Caco-2 (cell line): ENCODE results near the gene ZDHHC14. TPM values are rescaled to one million over a fixed set of nuclear protein-coding genes. Genes with fewer than 3 reads are reported as not detected.
"Not testable (repeated sequence)": the region's sequence is repeated elsewhere in the genome, so short reads cannot be mapped to it uniquely, and the experiment has no call there.

Source experiments
- BruUV-seq: library from RNA; stranded (reverse); fragments of 400-500 nt; replicated peaks from 2 replicates; lab custom pipeline; 2021; lab: Mats Ljungman, UMichigan
- CTCF ChIA-PET: fragments of 300-600 bp; sonication (Branson Sonifier 250); formaldehyde crosslinking; loops from one replicate; lab custom pipeline; 2022; ENCODE audit warnings: antibody characterized with exemption; lab: Charles Lee
- POLR2A ChIA-PET: fragments of 300-600 bp; sonication (Branson Sonifier 250); formaldehyde crosslinking; loops from one replicate; lab custom pipeline; 2022; ENCODE audit warnings: antibody characterized with exemption; lab: Charles Lee
- DNase-seq, 2 experiments: peaks; one replicate each; pipeline versions ENCODE4 v3.0.0 to v3.0.0-alpha.2; 2020 to 2022
- H3K27me3 ChIP-seq: replicated peaks from 2 replicates; pipeline ENCODE4 v1.6.0; 2011; ENCODE audit warnings: low read length; ENCODE audit not compliant: control insufficient read depth, insufficient read depth
- H3K36me3 ChIP-seq: 2 replicates; pipeline ENCODE4 v1.5.1; 2011; ENCODE audit warnings: low read length; ENCODE audit not compliant: control insufficient read depth, insufficient read depth
- H3K4me1 ChIP-seq: fragments of 250-450 bp; sonication (Bioruptor Pico); 2 replicates; pipeline ENCODE4 v1.5.1; 2020; ENCODE audit warnings: mild to moderate bottlenecking
- H3K4me3 ChIP-seq: 2 replicates; pipeline ENCODE4 v1.5.1; 2011; ENCODE audit warnings: low read depth, mild to moderate bottlenecking, control low read depth, low read length
- H3K9me3 ChIP-seq: fragments of 250-450 bp; sonication (Bioruptor Pico); 2 replicates; pipeline ENCODE4 v1.5.1; 2020; ENCODE audit warnings: mild to moderate bottlenecking, moderate library complexity
- H3K27ac Mint-ChIP-seq: one replicate; pipeline ENCODE4 v1.8.0; 2022; ENCODE audit warnings: mixed read lengths; ENCODE audit not compliant: unreplicated experiment
- H3K27me3 Mint-ChIP-seq: one replicate; pipeline ENCODE4 v1.8.0; 2022; ENCODE audit warnings: mixed read lengths; ENCODE audit not compliant: insufficient read depth, unreplicated experiment
- H3K36me3 Mint-ChIP-seq: one replicate; pipeline ENCODE4 v1.8.0; 2022; ENCODE audit warnings: mild to moderate bottlenecking, mixed read lengths; ENCODE audit not compliant: insufficient read depth, unreplicated experiment
- H3K4me1 Mint-ChIP-seq: one replicate; pipeline ENCODE4 v1.8.0; 2022; ENCODE audit warnings: low read depth, mixed read lengths; ENCODE audit not compliant: unreplicated experiment
- H3K4me3 Mint-ChIP-seq: one replicate; pipeline ENCODE4 v1.8.0; 2022; ENCODE audit warnings: mild to moderate bottlenecking, moderate library complexity, mixed read lengths; ENCODE audit not compliant: unreplicated experiment
- H3K9me3 Mint-ChIP-seq: one replicate; pipeline ENCODE4 v1.8.0; 2022; ENCODE audit warnings: mixed read lengths; ENCODE audit not compliant: unreplicated experiment
- intact Hi-C: fragments of 100-400 bp; cut with micrococcal nuclease; formaldehyde crosslinking; loops from one replicate; pipeline ENCODE4 v1.10.0; 2022; ENCODE audit not compliant: unreplicated experiment
- total RNA-seq: library from RNA; stranded (reverse); gene quantifications from 2 replicates; pipeline ENCODE4 v1.2.3, GENCODE V29; 2022
- TF ChIP-seq, protein P1 (sequence below), 2 experiments: fragments of 200-600 bp in 1 of 2; IDR thresholded peaks; 1 replicate in 1 of 2; 2 replicates in 1 of 2; pipeline versions ENCODE4 v1.5.1 to v1.8.0; 2011 to 2022; ENCODE audit warnings: antibody characterized with exemption in 1 of 2, control low read depth in 1 of 2, inconsistent platforms in 1 of 2, low read depth in 1 of 2, low read length in 1 of 2, mild to moderate bottlenecking in 1 of 2, moderate library complexity in 1 of 2; ENCODE audit not compliant: insufficient read depth in 1 of 2, severe bottlenecking in 1 of 2, unreplicated experiment in 1 of 2

ZDHHC14 gene
- total RNA-seq, 1 experiment from 2014 or later: 22.1 TPM

- H3K36me3 Mint-ChIP-seq: peaks cover 22% of the 10 kb centered on the region
- TF ChIP-seq, protein P1, sequence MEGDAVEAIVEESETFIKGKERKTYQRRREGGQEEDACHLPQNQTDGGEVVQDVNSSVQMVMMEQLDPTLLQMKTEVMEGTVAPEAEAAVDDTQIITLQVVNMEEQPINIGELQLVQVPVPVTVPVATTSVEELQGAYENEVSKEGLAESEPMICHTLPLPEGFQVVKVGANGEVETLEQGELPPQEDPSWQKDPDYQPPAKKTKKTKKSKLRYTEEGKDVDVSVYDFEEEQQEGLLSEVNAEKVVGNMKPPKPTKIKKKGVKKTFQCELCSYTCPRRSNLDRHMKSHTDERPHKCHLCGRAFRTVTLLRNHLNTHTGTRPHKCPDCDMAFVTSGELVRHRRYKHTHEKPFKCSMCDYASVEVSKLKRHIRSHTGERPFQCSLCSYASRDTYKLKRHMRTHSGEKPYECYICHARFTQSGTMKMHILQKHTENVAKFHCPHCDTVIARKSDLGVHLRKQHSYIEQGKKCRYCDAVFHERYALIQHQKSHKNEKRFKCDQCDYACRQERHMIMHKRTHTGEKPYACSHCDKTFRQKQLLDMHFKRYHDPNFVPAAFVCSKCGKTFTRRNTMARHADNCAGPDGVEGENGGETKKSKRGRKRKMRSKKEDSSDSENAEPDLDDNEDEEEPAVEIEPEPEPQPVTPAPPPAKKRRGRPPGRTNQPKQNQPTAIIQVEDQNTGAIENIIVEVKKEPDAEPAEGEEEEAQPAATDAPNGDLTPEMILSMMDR (IDR thresholded peaks at IDR 0.05; ENCODE audit: insufficient read depth in 1 of 2, low read depth in 1 of 2, low read length in 1 of 2, severe bottlenecking in 1 of 2, unreplicated experiment in 1 of 2): no peak
These were observed 177.1 kb downstream of the ZDHHC14 start for GRCh38 chr6:157558049-157558448.

DNA sequence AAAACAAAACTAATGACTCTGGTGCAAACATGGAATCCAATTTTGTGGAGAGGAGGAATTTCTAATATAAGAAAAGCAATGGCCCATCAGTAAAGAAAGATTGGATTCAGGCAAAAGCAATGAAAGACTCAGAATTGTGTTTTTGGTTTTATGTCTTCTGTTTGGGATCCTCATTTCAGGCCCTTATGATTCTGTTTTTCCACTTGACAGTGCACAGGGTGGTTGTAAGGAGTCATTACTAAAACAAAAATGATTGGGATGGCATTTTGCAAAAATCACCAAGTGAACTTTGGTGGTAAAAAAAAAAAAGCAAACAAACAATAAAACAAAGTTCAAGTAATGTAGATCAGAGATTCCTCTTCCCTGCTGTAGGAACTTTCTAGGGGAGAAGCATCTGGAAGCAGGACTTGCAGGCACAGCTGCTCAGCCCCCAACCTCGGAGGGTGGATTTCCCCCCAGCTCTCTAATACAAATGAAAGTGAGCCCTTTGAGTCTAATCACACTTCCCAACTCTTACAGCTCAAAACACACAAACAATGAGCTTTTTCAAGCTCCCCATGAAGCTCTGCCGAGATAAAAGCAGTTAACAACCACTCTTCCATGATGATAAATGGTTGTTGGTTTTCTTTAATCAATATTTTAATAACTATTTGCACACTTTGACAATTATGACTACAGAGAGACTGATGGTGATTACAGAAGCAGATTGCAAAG is 177.7 kb downstream of the ZDHHC14 start:
- POLR2A ChIA-PET: no interaction called here
- no peaks in the 10 kb centered on the region for H3K9me3 Mint-ChIP-seq

More at GRCh38 chr6:157558049-157558448, 177.1 kb downstream of the ZDHHC14 start:
- DNase-seq: peak in 1 of 2 experiments; percentile 24
- H3K9me3 ChIP-seq: no peaks in the 10 kb centered on the region
- no peaks in the 10 kb centered on the region for H3K36me3 ChIP-seq
- no peaks in the 10 kb centered on the region for H3K27me3 Mint-ChIP-seq
- CTCF ChIA-PET: no interaction called here
- no peak overlapping the region for H3K4me3 Mint-ChIP-seq
- no peaks in the 10 kb centered on the region for H3K27me3 ChIP-seq
- POLR2A ChIA-PET: no interaction called here
- no TSS peak for BruUV-seq
- no peaks in the 10 kb centered on the region for H3K9me3 Mint-ChIP-seq
- no peak overlapping the region for H3K27ac Mint-ChIP-seq
- H3K4me3 ChIP-seq: no peak overlapping the region
- peaks cover 17% of the 10 kb centered on the region for H3K4me1 Mint-ChIP-seq
- intact Hi-C loops: no loop called here
- peaks cover 9% of the 10 kb centered on the region for H3K4me1 ChIP-seq

GRCh38 chr6:157559201-157559756 is 178.3 kb downstream of the ZDHHC14 start:
- BruUV-seq: no TSS peak
- CTCF ChIA-PET: interaction anchor here (0.5 kb wide), 1 partner anchor 25 kb away, joined by 3 read pairs; no protein-coding TSS in a partner anchor

More for the DNA sequence above, 177.7 kb downstream of the ZDHHC14 start:
- Mint-ChIP-seq H3K27ac (no peak overlapping the region), H3K27me3 (no peaks in the 10 kb centered on the region), H3K4me3 (no peak overlapping the region), H3K36me3 (peaks cover 22% of the 10 kb centered on the region), H3K4me1 (peaks cover 11% of the 10 kb centered on the region)
- intact Hi-C loops: no loop called here
- H3K27me3 ChIP-seq: no peaks in the 10 kb centered on the region
- CTCF ChIA-PET: interaction anchor here (0.5 kb wide), 1 partner anchor 25 kb away, joined by 3 read pairs; no protein-coding TSS in a partner anchor
- TF ChIP-seq, protein P1 (IDR thresholded peaks at IDR 0.05; ENCODE audit: insufficient read depth in 1 of 2, low read depth in 1 of 2, low read length in 1 of 2, severe bottlenecking in 1 of 2, unreplicated experiment in 1 of 2): no peak
- H3K9me3 ChIP-seq: no peaks in the 10 kb centered on the region
- DNase-seq: no peak
- H3K4me1 ChIP-seq: peaks cover 9% of the 10 kb centered on the region
- no peaks in the 10 kb centered on the region for H3K36me3 ChIP-seq
- H3K4me3 ChIP-seq: no peak overlapping the region
- no TSS peak for BruUV-seq

DNA sequence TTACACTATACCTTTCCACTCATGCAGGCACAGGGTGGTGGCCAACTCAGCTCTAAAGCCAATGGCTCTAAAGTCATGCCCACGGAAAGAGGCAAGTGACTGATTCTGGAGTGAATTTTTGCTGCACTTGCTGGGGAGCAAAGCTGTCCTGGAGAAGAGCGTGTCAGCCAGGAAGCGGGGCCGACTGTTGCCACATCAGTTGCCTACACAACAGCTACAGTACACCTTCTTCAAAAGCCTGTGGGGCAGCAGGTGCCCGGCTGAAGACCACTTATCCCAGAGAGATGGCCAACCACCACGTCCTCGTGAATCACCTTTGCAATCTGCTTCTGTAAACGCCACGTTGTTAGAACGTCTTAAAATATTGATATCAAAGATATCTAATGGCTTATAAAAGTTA is 179.1 kb downstream of the ZDHHC14 start:
- H3K36me3 ChIP-seq, intact Hi-C loops, H3K4me3 Mint-ChIP-seq, H3K27me3 ChIP-seq, BruUV-seq, H3K27ac Mint-ChIP-seq, H3K9me3 ChIP-seq, H3K4me3 ChIP-seq, CTCF ChIA-PET, H3K27me3 Mint-ChIP-seq, H3K4me1 ChIP-seq, DNase-seq, POLR2A ChIA-PET, H3K9me3 Mint-ChIP-seq: not testable (repeated sequence)
- Mint-ChIP-seq H3K36me3 (peaks cover 18% of the 10 kb centered on the region), H3K4me1 (peaks cover 10% of the 10 kb centered on the region)

More at GRCh38 chr6:157559201-157559756, 178.3 kb downstream of the ZDHHC14 start:
- Histone ChIP-seq H3K9me3 (no peaks in the 10 kb centered on the region), H3K36me3 (no peaks in the 10 kb centered on the region), H3K4me1 (peaks cover 9% of the 10 kb centered on the region), H3K27me3 (no peaks in the 10 kb centered on the region), H3K4me3 (no peak overlapping the region)
- DNase-seq: no peak
- Mint-ChIP-seq H3K36me3 (peaks cover 22% of the 10 kb centered on the region), H3K9me3 (no peaks in the 10 kb centered on the region), H3K4me3 (no peak overlapping the region), H3K4me1 (peaks cover 10% of the 10 kb centered on the region), H3K27ac (no peak overlapping the region), H3K27me3 (no peaks in the 10 kb centered on the region)
- POLR2A ChIA-PET: no interaction called here
- intact Hi-C loops: no loop called here
- TF ChIP-seq, protein P1 (IDR thresholded peaks at IDR 0.05; ENCODE audit: insufficient read depth in 1 of 2, low read depth in 1 of 2, low read length in 1 of 2, severe bottlenecking in 1 of 2, unreplicated experiment in 1 of 2): no peak
